Ishikawa (cell line): ENCODE measurements around the gene NAA35.

ENCODE experiments used
- CREB1 ChIP-seq: IDR thresholded peaks from 2 replicates; pipeline ENCODE4 v1.6.1; 2012; ENCODE audit warnings: low read depth
- EP300 ChIP-seq: IDR thresholded peaks from 2 replicates; pipeline ENCODE4 v1.6.1; 2012; ENCODE audit warnings: borderline replicate concordance
- NFIC ChIP-seq: IDR thresholded peaks from 2 replicates; pipeline ENCODE4 v1.6.1; 2012
- RAD21 ChIP-seq: IDR thresholded peaks from 2 replicates; pipeline ENCODE4 v1.6.1; 2012; ENCODE audit warnings: low read depth
- TAF1 ChIP-seq: IDR thresholded peaks from 2 replicates; pipeline ENCODE4 v1.6.1; 2012; ENCODE audit warnings: low read depth, mild to moderate bottlenecking
- TEAD4 ChIP-seq: IDR thresholded peaks from 2 replicates; pipeline ENCODE4 v1.6.1; 2012
- YY1 ChIP-seq: IDR thresholded peaks from 2 replicates; pipeline ENCODE4 v1.6.1; 2012; ENCODE audit warnings: low read depth
- ZBTB7A ChIP-seq: IDR thresholded peaks from 2 replicates; pipeline ENCODE4 v1.6.1; 2012; ENCODE audit warnings: low read depth
- TF ChIP-seq, protein P1 (sequence below): IDR thresholded peaks from 2 replicates; pipeline ENCODE4 v1.6.1; 2012
- TF ChIP-seq, protein P2 (sequence below): IDR thresholded peaks from 2 replicates; pipeline ENCODE4 v1.6.1; 2012; ENCODE audit warnings: low read depth, mild to moderate bottlenecking

DNA sequence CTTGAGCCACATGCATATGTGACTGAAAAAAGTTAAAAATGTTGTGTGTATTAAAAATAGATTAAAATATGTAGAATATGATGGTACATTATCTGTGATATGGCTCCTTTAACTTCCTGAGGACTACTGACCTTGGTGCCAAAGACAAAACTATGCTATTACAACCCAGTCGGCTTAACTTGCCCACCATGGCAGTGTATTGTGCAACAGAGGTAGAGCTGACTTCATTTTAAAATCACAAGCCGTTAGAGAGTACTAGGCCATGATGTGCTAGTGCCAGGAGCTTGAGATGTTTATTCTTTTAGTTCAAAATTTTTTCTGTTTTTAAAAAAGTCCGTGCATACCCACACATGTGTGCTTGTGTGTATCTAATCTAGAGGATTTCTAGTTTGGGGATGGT, 46.3 kb downstream of the NAA35 start:
- no peak for TF ChIP-seq EP300
- TF ChIP-seq YY1 = no peak
- TF ChIP-seq RAD21 = no peak
- TF ChIP-seq TAF1 = no peak
- TF ChIP-seq TEAD4 = no peak
- TF ChIP-seq, protein P1, sequence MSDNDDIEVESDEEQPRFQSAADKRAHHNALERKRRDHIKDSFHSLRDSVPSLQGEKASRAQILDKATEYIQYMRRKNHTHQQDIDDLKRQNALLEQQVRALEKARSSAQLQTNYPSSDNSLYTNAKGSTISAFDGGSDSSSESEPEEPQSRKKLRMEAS = no peak
- TF ChIP-seq, protein P2, sequence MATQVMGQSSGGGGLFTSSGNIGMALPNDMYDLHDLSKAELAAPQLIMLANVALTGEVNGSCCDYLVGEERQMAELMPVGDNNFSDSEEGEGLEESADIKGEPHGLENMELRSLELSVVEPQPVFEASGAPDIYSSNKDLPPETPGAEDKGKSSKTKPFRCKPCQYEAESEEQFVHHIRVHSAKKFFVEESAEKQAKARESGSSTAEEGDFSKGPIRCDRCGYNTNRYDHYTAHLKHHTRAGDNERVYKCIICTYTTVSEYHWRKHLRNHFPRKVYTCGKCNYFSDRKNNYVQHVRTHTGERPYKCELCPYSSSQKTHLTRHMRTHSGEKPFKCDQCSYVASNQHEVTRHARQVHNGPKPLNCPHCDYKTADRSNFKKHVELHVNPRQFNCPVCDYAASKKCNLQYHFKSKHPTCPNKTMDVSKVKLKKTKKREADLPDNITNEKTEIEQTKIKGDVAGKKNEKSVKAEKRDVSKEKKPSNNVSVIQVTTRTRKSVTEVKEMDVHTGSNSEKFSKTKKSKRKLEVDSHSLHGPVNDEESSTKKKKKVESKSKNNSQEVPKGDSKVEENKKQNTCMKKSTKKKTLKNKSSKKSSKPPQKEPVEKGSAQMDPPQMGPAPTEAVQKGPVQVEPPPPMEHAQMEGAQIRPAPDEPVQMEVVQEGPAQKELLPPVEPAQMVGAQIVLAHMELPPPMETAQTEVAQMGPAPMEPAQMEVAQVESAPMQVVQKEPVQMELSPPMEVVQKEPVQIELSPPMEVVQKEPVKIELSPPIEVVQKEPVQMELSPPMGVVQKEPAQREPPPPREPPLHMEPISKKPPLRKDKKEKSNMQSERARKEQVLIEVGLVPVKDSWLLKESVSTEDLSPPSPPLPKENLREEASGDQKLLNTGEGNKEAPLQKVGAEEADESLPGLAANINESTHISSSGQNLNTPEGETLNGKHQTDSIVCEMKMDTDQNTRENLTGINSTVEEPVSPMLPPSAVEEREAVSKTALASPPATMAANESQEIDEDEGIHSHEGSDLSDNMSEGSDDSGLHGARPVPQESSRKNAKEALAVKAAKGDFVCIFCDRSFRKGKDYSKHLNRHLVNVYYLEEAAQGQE = no peak
- TF ChIP-seq CREB1 = no peak
- TF ChIP-seq NFIC = no peak
- TF ChIP-seq ZBTB7A = no peak
